DOHH2 (cell line): ENCODE measurements around the gene SLC6A19.

Experiments
- H3F3A ChIP-seq: fragments of 200-600 bp; sonication (generic), shearing (Covaris generic); 2 replicates; pipeline ENCODE4 v1.6.0; 2016; ENCODE audit warnings: antibody characterized with exemption, mild to moderate bottlenecking; ENCODE audit not compliant: control insufficient read depth, insufficient read depth
- H3K27ac ChIP-seq: fragments of 200-600 bp; sonication (generic); 2 replicates; pipeline ENCODE4 v1.5.1; 2014; ENCODE audit warnings: low read depth, mild to moderate bottlenecking, low read length, moderate library complexity
- H3K27me3 ChIP-seq: fragments of 200-600 bp; sonication (generic); 2 replicates; pipeline ENCODE4 v1.6.1; 2014; ENCODE audit warnings: mild to moderate bottlenecking, low read length, mixed read lengths; ENCODE audit not compliant: control insufficient read depth
- H3K36me3 ChIP-seq: fragments of 200-600 bp; sonication (generic); 2 replicates; pipeline ENCODE4 v1.6.1; 2014; ENCODE audit warnings: mild to moderate bottlenecking, low read length, moderate library complexity, mixed read lengths; ENCODE audit not compliant: control insufficient read depth
- H3K4me1 ChIP-seq: fragments of 200-600 bp; sonication (generic); 2 replicates; pipeline ENCODE4 v1.6.1; 2014; ENCODE audit warnings: mild to moderate bottlenecking, low read length, mixed read lengths; ENCODE audit not compliant: control insufficient read depth
- H3K4me2 ChIP-seq: fragments of 200-600 bp; sonication (generic); 2 replicates; pipeline ENCODE4 v1.6.0; 2014; ENCODE audit warnings: mild to moderate bottlenecking, low read length, moderate library complexity
- H3K4me3 ChIP-seq: fragments of 200-600 bp; sonication (generic); 2 replicates; pipeline ENCODE4 v1.5.1; 2014; ENCODE audit warnings: mild to moderate bottlenecking, low read length, mixed read lengths
- H3K79me2 ChIP-seq: fragments of 200-600 bp; sonication (generic); 2 replicates; pipeline ENCODE4 v1.6.1; 2014; ENCODE audit warnings: mild to moderate bottlenecking, low read length, mixed read lengths; ENCODE audit not compliant: control insufficient read depth
- H3K9me2 ChIP-seq: fragments of 200-600 bp; sonication (generic); replicated peaks from 2 replicates; pipeline ENCODE4 v1.6.1; 2014; ENCODE audit warnings: mild to moderate bottlenecking, low read length, mixed read lengths; ENCODE audit not compliant: control insufficient read depth
- H3K9me3 ChIP-seq: fragments of 200-600 bp; sonication (generic); 2 replicates; pipeline ENCODE4 v1.6.1; 2014; ENCODE audit warnings: antibody characterized with exemption, low read length, mixed read lengths; ENCODE audit not compliant: control insufficient read depth, insufficient read depth
- H4K20me1 ChIP-seq: fragments of 200-600 bp; sonication (generic); 2 replicates; pipeline ENCODE4 v1.6.0; 2014; ENCODE audit warnings: low read depth, mild to moderate bottlenecking, antibody characterized with exemption, low read length, moderate library complexity; ENCODE audit not compliant: control insufficient read depth, insufficient read depth
- EZH2phosphoT487 ChIP-seq: fragments of 200-600 bp; sonication (generic); IDR thresholded peaks from 2 replicates; pipeline ENCODE4 v1.6.1; 2017; ENCODE audit warnings: borderline replicate concordance, mild to moderate bottlenecking, antibody characterized with exemption, low read length, moderate library complexity, mixed read lengths
- TF ChIP-seq, protein P1 (sequence below): fragments of 200-600 bp; sonication (generic); IDR thresholded peaks from one replicate; pipeline ENCODE4 v1.5.1; 2014; ENCODE audit warnings: antibody characterized with exemption, mild to moderate bottlenecking, low read depth, low read length; ENCODE audit not compliant: poor library complexity, severe bottlenecking

The SLC6A19 gene

DNA sequence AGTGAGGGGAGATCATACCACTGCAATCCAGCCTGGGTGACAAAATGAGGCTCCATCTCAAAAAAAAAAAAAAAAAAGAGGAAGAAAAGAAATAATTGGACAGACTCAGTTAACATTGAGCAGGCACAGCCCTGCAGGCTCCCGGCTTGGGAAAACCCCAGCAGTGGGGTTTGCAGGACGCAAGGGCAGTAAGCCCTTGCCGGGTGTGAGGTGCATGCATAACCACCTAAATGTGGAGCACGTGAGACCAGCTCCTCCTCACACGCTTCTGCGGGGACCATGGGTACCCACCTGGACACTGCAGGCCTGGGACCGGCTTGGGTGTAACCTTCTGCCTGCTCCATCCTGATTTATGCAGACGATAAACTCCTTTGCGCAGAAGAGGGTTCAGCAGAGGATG lies 19.0 kb downstream of the SLC6A19 start:
- Histone ChIP-seq H3K27ac (no peak overlapping the region), H3K9me2 (no peaks in the 10 kb centered on the region), H3K4me1 (peaks cover 3% of the 10 kb centered on the region), H3K9me3 (peaks cover 10% of the 10 kb centered on the region; the same call in 1 of the 2 replicates), H3F3A (no peaks in the 10 kb centered on the region), H3K4me2 (no peak overlapping the region), H4K20me1 (no peaks in the 10 kb centered on the region), H3K36me3 (no peaks in the 10 kb centered on the region), H3K27me3 (no peaks in the 10 kb centered on the region), H3K79me2 (no peaks in the 10 kb centered on the region), H3K4me3 (no peak overlapping the region)
- TF ChIP-seq, protein P1, sequence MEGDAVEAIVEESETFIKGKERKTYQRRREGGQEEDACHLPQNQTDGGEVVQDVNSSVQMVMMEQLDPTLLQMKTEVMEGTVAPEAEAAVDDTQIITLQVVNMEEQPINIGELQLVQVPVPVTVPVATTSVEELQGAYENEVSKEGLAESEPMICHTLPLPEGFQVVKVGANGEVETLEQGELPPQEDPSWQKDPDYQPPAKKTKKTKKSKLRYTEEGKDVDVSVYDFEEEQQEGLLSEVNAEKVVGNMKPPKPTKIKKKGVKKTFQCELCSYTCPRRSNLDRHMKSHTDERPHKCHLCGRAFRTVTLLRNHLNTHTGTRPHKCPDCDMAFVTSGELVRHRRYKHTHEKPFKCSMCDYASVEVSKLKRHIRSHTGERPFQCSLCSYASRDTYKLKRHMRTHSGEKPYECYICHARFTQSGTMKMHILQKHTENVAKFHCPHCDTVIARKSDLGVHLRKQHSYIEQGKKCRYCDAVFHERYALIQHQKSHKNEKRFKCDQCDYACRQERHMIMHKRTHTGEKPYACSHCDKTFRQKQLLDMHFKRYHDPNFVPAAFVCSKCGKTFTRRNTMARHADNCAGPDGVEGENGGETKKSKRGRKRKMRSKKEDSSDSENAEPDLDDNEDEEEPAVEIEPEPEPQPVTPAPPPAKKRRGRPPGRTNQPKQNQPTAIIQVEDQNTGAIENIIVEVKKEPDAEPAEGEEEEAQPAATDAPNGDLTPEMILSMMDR, result no peak
- TF ChIP-seq EZH2phosphoT487, result no peak

DNA sequence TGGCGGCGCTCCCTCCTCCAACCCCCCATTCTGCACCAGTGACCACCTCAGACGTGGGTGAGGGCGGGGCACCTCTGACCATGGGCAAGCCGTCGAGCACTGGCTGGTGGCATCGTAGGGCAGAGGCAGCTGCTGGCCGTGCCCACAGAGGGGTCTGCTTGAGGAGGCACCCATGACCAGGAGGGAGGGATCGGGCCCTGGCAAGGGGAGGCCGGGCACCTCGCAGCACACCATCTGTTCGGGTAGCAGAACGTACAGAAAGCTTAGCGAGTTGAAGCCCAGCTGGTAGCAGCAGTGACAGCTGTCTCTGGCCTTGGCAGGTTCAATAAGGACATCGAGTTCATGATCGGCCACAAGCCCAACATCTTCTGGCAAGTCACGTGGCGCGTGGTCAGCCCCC lies 19.4 kb downstream of the SLC6A19 start:
- Histone ChIP-seq H3K36me3 (no peaks in the 10 kb centered on the region), H4K20me1 (no peaks in the 10 kb centered on the region), H3K27me3 (no peaks in the 10 kb centered on the region), H3K4me2 (no peak overlapping the region), H3K79me2 (no peaks in the 10 kb centered on the region), H3K27ac (no peak overlapping the region), H3K9me3 (peaks cover 6% of the 10 kb centered on the region; the same call in 1 of the 2 replicates), H3K9me2 (no peaks in the 10 kb centered on the region), H3K4me3 (no peak overlapping the region), H3K4me1 (no peaks in the 10 kb centered on the region), H3F3A (no peaks in the 10 kb centered on the region)
- TF ChIP-seq EZH2phosphoT487, result no peak
- TF ChIP-seq, protein P1, result no peak

GRCh38 chr5:1221721-1222120 lies 20.3 kb downstream of the SLC6A19 start:
- no peaks in the 10 kb centered on the region for H3K79me2 ChIP-seq
- no peaks in the 10 kb centered on the region for H3K4me1 ChIP-seq
- no peaks in the 10 kb centered on the region for H3K9me2 ChIP-seq
- TF ChIP-seq EZH2phosphoT487, result no peak
- TF ChIP-seq, protein P1, result no peak
- H3F3A ChIP-seq, result no peaks in the 10 kb centered on the region
- H3K36me3 ChIP-seq, result no peaks in the 10 kb centered on the region
- H3K27ac ChIP-seq, result no peak overlapping the region
- H3K4me3 ChIP-seq, result no peak overlapping the region
- peaks cover 5% of the 10 kb centered on the region; the same call in 1 of the 2 replicates for H3K9me3 ChIP-seq
- H3K4me2 ChIP-seq, result no peak overlapping the region
- no peaks in the 10 kb centered on the region for H3K27me3 ChIP-seq
- H4K20me1 ChIP-seq, result no peaks in the 10 kb centered on the region
